Measurements from ENCODE around the gene RASGRF1. TPM values are rescaled to one million over a fixed set of nuclear protein-coding genes. Genes with fewer than 3 reads are reported as not detected.

Gene RASGRF1
- total and polyA plus RNA-seq, 7 donors, result 0.14 to 1.2 (median 0.58) TPM; not detected in 1

DNA sequence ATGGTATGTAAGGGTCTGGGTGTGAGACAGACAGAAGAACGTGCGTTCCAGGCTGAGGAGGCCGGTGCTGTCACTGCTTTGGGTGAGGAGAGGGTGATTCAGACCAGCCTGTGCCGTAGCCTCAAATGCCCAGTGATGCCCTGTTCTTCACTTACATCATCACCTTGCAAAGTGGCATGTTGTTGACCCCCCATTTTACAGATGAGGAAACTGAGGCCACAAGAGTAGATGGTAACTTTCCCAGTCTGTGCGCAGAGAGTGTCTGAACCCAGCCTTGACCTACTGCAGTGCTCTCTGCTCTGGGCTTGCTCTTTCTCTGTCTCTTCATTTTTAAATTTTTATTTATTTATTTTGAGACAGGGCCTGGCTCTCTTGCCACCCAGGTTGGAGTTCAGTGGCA, 144.1 kb downstream of the RASGRF1 start:
- no peak for DNase-seq

DNA sequence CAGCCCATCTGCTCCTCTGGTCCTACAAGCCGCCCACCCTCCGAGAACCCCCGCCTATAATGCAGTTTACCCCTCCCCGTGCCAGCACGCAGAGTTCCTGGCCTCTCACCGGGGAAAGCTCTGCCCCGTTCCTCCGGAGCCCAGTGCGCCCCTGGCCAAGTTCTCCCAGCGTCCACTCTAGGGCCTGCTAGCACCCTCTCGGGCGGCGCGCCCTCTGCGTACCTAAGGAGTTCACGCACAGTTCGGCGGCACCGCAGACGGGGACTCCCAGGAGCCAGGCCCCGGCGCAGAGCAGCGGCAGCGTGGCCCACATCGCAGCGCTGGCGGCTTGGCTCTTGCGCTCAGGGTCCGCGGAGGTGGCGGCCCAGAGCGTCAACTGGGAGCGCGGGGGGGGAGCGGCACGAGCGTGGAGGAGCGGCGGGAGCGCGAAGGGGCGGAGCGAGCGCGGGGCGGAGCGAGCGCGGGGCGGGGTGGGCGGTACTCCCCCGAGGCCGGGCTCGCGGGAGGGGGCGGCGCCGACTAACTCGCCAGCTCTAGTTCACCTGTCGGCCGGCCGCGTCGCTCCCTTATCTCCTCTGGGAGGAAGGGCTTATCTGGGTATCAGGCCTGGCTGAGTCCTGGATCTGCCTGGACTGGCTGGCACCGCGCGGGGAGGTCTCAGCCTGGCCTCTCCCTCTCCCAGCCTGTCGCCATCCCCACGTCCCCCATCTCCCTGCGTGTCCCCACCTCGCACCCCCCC, 145.7 kb downstream of the RASGRF1 start, which contains the start of gene CTSH:
CTSH (minus strand) TSS at position 378 of the 739 bp plus-strand sequence; CDS start at position 313, 65 bp downstream.
- TF ChIP-seq, protein P1, sequence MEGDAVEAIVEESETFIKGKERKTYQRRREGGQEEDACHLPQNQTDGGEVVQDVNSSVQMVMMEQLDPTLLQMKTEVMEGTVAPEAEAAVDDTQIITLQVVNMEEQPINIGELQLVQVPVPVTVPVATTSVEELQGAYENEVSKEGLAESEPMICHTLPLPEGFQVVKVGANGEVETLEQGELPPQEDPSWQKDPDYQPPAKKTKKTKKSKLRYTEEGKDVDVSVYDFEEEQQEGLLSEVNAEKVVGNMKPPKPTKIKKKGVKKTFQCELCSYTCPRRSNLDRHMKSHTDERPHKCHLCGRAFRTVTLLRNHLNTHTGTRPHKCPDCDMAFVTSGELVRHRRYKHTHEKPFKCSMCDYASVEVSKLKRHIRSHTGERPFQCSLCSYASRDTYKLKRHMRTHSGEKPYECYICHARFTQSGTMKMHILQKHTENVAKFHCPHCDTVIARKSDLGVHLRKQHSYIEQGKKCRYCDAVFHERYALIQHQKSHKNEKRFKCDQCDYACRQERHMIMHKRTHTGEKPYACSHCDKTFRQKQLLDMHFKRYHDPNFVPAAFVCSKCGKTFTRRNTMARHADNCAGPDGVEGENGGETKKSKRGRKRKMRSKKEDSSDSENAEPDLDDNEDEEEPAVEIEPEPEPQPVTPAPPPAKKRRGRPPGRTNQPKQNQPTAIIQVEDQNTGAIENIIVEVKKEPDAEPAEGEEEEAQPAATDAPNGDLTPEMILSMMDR (IDR thresholded peaks at IDR 0.05), result no peak
- TF ChIP-seq POLR2AphosphoS5 (IDR thresholded peaks at IDR 0.05), result peak; percentile 43 to 81 (median 63)
- intact Hi-C loops (cut with DNase I), result loop anchor here (5.0 kb wide), 2 partner anchors 38 to 47 kb away; no protein-coding TSS in a partner anchor
- peak; percentile 87 for DNase-seq
- Histone ChIP-seq H3K9me3 (no peaks in the 10 kb centered on the region), H3K27me3 (no peaks in the 10 kb centered on the region), H3K4me3 (peak within 1 kb of the TSS; percentile 43 to 58 (median 51)), H3K36me3 (no peaks in the 10 kb centered on the region), H3K27ac (peak within 1 kb of the TSS; percentile 51 to 67 (median 64)), H3K4me1 (peaks cover 0 to 14% (median 13%) of the 10 kb centered on the region in 4 donors)
- WGBS, 2 donors, result 1 to 4% methylated on average over 71 of the region's 71 CpGs

More for the DNA sequence above, 144.1 kb downstream of the RASGRF1 start:
- WGBS, 2 donors, result 96 to 97% methylated on average over 5 of the region's 5 CpGs
- no peak for TF ChIP-seq POLR2AphosphoS5 (IDR thresholded peaks at IDR 0.05)
- TF ChIP-seq, protein P1 (IDR thresholded peaks at IDR 0.05), result no peak
- no peak for TF ChIP-seq EP300 (IDR thresholded peaks at IDR 0.05)
- no peak for TF ChIP-seq POLR2A (IDR thresholded peaks at IDR 0.05)
- no peaks in the 10 kb centered on the region for H3K9me3 ChIP-seq
- H3K27me3 ChIP-seq, result no peaks in the 10 kb centered on the region
- intact Hi-C loops (cut with DNase I), result loop anchor here (5.0 kb wide), 1 partner anchor 46 kb away; no protein-coding TSS in a partner anchor
- H3K27ac ChIP-seq, result no peak overlapping the region
- no peak overlapping the region for H3K4me3 ChIP-seq
- no peaks in the 10 kb centered on the region for H3K36me3 ChIP-seq
- H3K4me1 ChIP-seq, result peaks cover 0 to 14% (median 13%) of the 10 kb centered on the region in 4 donors

DNA sequence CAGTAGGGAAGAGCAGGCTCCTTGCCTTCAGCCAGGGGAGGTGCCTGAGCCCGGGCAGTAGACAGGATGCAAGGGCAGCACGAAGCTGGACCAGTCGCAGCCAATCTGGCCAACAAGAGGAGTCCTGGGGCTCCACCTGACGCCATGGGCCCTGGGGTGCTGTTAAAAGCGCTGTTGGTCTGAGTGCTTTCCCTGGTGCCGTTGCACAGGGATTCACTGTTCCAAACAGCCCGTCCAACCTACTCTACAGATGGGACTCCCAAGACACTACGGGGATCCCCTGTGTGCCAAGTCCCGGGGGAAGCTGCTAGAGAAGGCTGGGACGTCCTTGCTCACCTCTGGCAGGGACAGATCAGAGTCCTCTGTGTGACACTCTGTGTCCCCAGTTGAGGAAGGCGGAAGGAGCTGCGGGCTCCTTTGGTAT, 146.4 kb downstream of the RASGRF1 start:
- intact Hi-C loops (cut with DNase I), result loop anchor here (5.0 kb wide), 1 partner anchor 37 kb away; no protein-coding TSS in a partner anchor
- Histone ChIP-seq H3K4me3 (peak overlapping the region; percentile 43 to 58 (median 51)), H3K27ac (peak overlapping the region; percentile 51 to 67 (median 64)), H3K4me1 (peaks cover 0 to 14% (median 13%) of the 10 kb centered on the region in 4 donors), H3K36me3 (no peaks in the 10 kb centered on the region), H3K27me3 (no peaks in the 10 kb centered on the region), H3K9me3 (no peaks in the 10 kb centered on the region)
- TF ChIP-seq EP300 (IDR thresholded peaks at IDR 0.05), result no peak
- TF ChIP-seq, protein P1 (IDR thresholded peaks at IDR 0.05), result no peak
- TF ChIP-seq POLR2AphosphoS5 (IDR thresholded peaks at IDR 0.05), result no peak
- no peak for TF ChIP-seq POLR2A (IDR thresholded peaks at IDR 0.05)
- 22 to 46% methylated on average over 12 of the region's 12 CpGs for WGBS, 2 donors
- DNase-seq, result no peak

DNA sequence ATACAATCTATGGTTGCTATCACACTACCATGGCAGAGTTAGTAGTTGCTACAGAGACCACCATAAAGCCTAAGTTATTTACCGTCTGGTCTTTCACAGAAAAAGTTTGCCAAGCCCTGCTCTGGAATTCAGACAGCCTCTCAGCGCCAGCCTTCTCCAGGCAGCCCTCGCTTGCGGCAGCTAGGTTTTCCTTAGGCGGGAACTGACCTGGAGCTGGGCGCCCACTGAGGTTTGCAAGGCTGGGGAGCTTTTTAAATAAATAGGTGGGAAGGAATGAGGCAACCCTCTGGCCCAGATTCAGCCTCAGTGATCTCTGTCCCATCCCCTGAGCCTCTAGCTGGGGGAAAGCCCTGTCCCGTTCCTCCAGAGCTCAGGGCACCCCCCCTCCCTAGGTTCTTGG, 146.9 kb downstream of the RASGRF1 start:
- Histone ChIP-seq H3K27me3 (no peaks in the 10 kb centered on the region), H3K4me3 (peak overlapping the region in 3 of 4 donors; percentile 47 to 58 (median 55)), H3K9me3 (no peaks in the 10 kb centered on the region), H3K27ac (peak overlapping the region; percentile 51 to 67 (median 64)), H3K4me1 (peaks cover 0 to 14% (median 13%) of the 10 kb centered on the region in 4 donors), H3K36me3 (no peaks in the 10 kb centered on the region)
- no peak for DNase-seq
- 76 to 81% methylated on average over 7 of the region's 7 CpGs for WGBS, 2 donors
- TF ChIP-seq EP300 (IDR thresholded peaks at IDR 0.05), result no peak
- TF ChIP-seq POLR2A (IDR thresholded peaks at IDR 0.05), result no peak
- TF ChIP-seq, protein P1 (IDR thresholded peaks at IDR 0.05), result no peak
- TF ChIP-seq POLR2AphosphoS5 (IDR thresholded peaks at IDR 0.05), result no peak
- intact Hi-C loops (cut with DNase I), result loop anchor here (5.0 kb wide), 1 partner anchor 36 kb away; no protein-coding TSS in a partner anchor
